Psoas muscle (tissue), 8 donors: ENCODE results near the gene JAKMIP1. TPM values are rescaled to one million over a fixed set of nuclear protein-coding genes. Genes with fewer than 3 reads are reported as not detected.

Source experiments
- ATAC-seq, 4 donors: fragments of 200-7000 bp; cut with Tn5 transposase; one replicate each; pipeline ENCODE4 v1.9.1; 2020; ENCODE audit warnings: moderate library complexity in 3 of 4, mild to moderate bottlenecking in 2 of 4
- DNase-seq, 2 donors: peaks; one replicate each; pipeline ENCODE4 v3.0.0-alpha.2; 2020
- H3K27ac ChIP-seq: fragments of 200-600 bp; one replicate; pipeline ENCODE4 v1.8.0; 2022
- H3K27me3 ChIP-seq, 3 donors: fragments of 200-600 bp in 1 of 3; one replicate each; pipeline versions ENCODE4 v1.6.1 to v1.8.0; 2013 to 2022; ENCODE audit warnings: low read length in 2 of 3, mild to moderate bottlenecking in 2 of 3, moderate library complexity in 1 of 3; ENCODE audit not compliant: insufficient read depth in 3 of 3
- H3K36me3 ChIP-seq, 2 donors: fragments of 200-600 bp in 1 of 2; one replicate each; pipeline versions ENCODE4 v1.6.1 to v1.8.0; 2013 to 2022; ENCODE audit warnings: low read depth in 1 of 2, mild to moderate bottlenecking in 1 of 2, moderate library complexity in 1 of 2; ENCODE audit not compliant: insufficient read depth in 1 of 2
- H3K4me1 ChIP-seq: fragments of 200-600 bp; one replicate; pipeline ENCODE4 v1.8.0; 2022
- H3K4me3 ChIP-seq: fragments of 200-600 bp; one replicate; pipeline ENCODE4 v1.8.0; 2022; ENCODE audit warnings: mild to moderate bottlenecking
- H3K9me3 ChIP-seq: fragments of 200-600 bp; one replicate; pipeline ENCODE4 v1.8.0; 2022
- CTCF ChIP-seq: fragments of 200-600 bp; IDR thresholded peaks from one replicate; pipeline ENCODE4 v1.8.0; 2022; ENCODE audit warnings: antibody characterized with exemption
- WGBS, 3 donors: extraction: QIAGEN DNeasy Blood & Tissue Kit; methylation state at CpG; one replicate each; pipeline versions ENCODE4 v1.1.6 to v1.1.7; 2013; 5-methylcytosine and 5-hydroxymethylcytosine counted together
- intact Hi-C, 2 donors: fragments of 100-400 bp; cut with DNase I; formaldehyde crosslinking; loops; one replicate each; pipeline versions ENCODE4 v1.11.0 to v1.14.2; 2022
- polyA plus RNA-seq, 3 donors: library from polyadenylated mRNA; stranded (reverse); fragments of 200-250 nt; gene quantifications; one replicate each; pipeline ENCODE4 v1.2.3, GENCODE V29; 2013
- total RNA-seq, 4 donors: library from RNA; stranded (reverse); fragmentation: NEBNext Ultra II Directional in 2 of 4; extraction: Animal tissue kit (Norgen Biotek cat#: 25700) in 2 of 4; gene quantifications; one replicate each; pipeline versions ENCODE4 v1.2.1 to v1.2.4, GENCODE V29; 2021 to 2023
- donor health status: healthy with polysubstance abuse.
- donor health status: DM: no; HTN: no; CAD: no; lungs with moderate emphysema.
- donor health status: Bipolar disorder and iron deficiency.
- donor health status: healthy.
- donor health status: DM: yes; HTN: yes; CAD: no.
- donor health status: DM: no; HTN: no; CAD: no.
- donor health status: DM: no; HTN: no; CAD: no.
- donor health status: DM: yes; HTN: yes; CAD: no.

JAKMIP1 gene
- total and polyA plus RNA-seq, 7 donors = 0.04 TPM; not detected in 6

GRCh38 chr4:6076391-6076790, 124.0 kb downstream of the JAKMIP1 start:
- no peaks in the 10 kb centered on the region for H3K36me3 ChIP-seq
- DNase-seq = no peak
- WGBS, 3 donors = 48 to 69% (median 62%) methylated on average over 1 of the region's 1 CpG
- intact Hi-C loops = no loop called here
- no peak overlapping the region for H3K27ac ChIP-seq
- H3K4me1 ChIP-seq = no peaks in the 10 kb centered on the region
- ATAC-seq = no peak
- no peak for TF ChIP-seq CTCF
- H3K27me3 ChIP-seq = peaks cover 0 to 1% (median 0%) of the 10 kb centered on the region in 3 donors
- H3K4me3 ChIP-seq = no peak overlapping the region
- no peaks in the 10 kb centered on the region for H3K9me3 ChIP-seq

GRCh38 chr4:6074758-6075157, 125.6 kb downstream of the JAKMIP1 start:
- Histone ChIP-seq H3K27ac (no peak overlapping the region), H3K4me1 (no peaks in the 10 kb centered on the region), H3K4me3 (no peak overlapping the region), H3K27me3 (peaks cover 0 to 3% (median 0%) of the 10 kb centered on the region in 3 donors), H3K9me3 (no peaks in the 10 kb centered on the region), H3K36me3 (no peaks in the 10 kb centered on the region)
- ATAC-seq (no peak), DNase-seq (no peak)
- intact Hi-C loops = no loop called here
- WGBS, 3 donors = 87 to 90% (median 90%) methylated on average over 6 of the region's 6 CpGs
- no peak for TF ChIP-seq CTCF

GRCh38 chr4:6071959-6072720, 128.2 kb downstream of the JAKMIP1 start:
- H3K27me3 ChIP-seq = peaks cover 0 to 3% (median 0%) of the 10 kb centered on the region in 3 donors
- intact Hi-C loops = no loop called here

GRCh38 chr4:6071191-6071958, 129.0 kb downstream of the JAKMIP1 start:
- Histone ChIP-seq H3K4me3 (no peak overlapping the region), H3K9me3 (no peaks in the 10 kb centered on the region), H3K36me3 (no peaks in the 10 kb centered on the region), H3K27ac (no peak overlapping the region), H3K27me3 (peaks cover 0 to 3% (median 0%) of the 10 kb centered on the region in 3 donors), H3K4me1 (no peaks in the 10 kb centered on the region)
- WGBS, 3 donors = 50 to 61% (median 59%) methylated on average over 14 of the region's 14 CpGs
- intact Hi-C loops = no loop called here
- ATAC-seq (no peak), DNase-seq (no peak)
- TF ChIP-seq CTCF = no peak

More at GRCh38 chr4:6071959-6072720, 128.2 kb downstream of the JAKMIP1 start:
- Histone ChIP-seq H3K4me3 (no peak overlapping the region), H3K4me1 (no peaks in the 10 kb centered on the region), H3K27ac (no peak overlapping the region), H3K36me3 (no peaks in the 10 kb centered on the region), H3K9me3 (no peaks in the 10 kb centered on the region)
- no peak for TF ChIP-seq CTCF
- WGBS, 3 donors = 31 to 43% (median 32%) methylated on average over 8 of the region's 8 CpGs
- no peak for ATAC-seq
- DNase-seq = no peak
